ENCODE results near the gene ZSCAN25. TPM values are rescaled to one million over a fixed set of nuclear protein-coding genes. Genes with fewer than 3 reads are reported as not detected.
"Not testable (repeated sequence)": the region's sequence is repeated elsewhere in the genome, so short reads cannot be mapped to it uniquely, and the experiment has no call there.

ZSCAN25 gene
- total RNA-seq, 4 donors from 2014 or later: 15.3 to 46.1 (median 20.0) TPM

DNA sequence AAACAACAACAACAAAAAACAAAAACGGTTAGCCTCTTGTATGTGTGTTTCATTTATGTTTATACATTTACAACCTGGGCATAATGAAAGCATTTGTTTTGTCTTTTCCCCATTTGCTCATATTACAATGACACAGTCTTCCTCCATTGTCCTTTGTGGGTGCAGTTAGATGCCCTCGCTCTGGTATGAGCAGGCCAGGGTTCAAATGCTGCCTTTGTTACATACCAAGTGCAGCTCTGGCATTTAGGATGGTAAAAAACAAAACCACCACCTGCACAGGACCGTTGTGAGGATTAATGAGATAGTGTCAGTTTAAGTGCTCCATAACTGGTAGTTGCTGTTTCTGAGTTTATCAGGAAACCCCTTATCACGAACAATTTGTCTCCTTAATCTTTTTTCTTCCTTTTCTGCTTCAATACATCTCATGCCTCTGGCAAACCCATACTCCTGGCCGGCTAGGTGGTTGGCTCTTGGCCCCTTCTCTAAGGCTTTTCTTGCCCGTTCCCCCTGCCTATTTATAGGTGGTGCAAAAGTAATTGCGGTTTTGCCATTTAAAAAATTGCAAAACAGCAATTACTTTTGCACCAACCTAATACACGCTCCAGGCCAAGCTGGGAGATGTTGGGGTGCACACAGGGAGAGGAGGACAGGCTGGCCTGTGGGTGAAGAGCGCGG is 37.3 kb upstream of the ZSCAN25 start:
- no peak overlapping the region for H3K27ac ChIP-seq
- WGBS: 42% methylated on average over 10 of the region's 10 CpGs

DNA sequence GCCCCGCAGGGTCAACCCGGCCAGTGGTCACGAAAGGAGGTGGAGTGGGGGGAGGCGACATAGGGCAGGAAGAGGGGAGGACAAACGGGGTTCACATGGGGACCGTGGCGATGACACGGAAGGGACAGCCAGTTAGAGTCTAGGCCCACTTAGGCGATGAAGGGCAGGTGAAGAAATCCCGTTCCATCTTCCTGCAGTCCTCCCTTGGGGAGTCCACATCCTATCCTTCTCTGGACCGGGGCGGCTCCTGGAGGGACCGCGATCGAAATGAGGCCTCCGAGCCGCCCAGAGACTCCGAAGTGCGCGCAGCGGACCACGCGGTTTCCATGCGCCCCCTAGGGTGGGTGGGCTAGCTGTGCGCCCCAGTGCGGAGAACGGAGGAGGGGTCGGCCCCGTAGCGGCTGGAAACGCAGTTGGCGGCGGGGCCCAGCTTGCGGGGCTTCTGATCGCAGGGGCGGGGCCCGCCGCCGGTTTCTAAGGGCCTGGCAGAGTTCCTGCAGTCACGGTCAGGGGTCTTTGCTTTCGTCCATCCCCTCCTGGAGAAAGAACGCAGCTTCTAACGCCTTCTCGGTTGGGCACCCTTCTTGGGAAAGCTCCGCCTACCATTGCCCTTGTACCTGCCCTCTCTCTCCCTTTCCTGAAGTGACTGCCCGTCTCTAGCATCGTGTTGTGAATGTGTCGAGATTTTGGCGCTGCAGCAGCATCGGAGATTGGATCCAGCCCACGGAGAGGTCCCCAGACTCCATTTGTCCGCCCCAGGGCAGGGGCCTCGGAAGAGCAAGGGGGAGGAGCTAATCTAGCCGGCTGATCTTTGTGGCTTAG is 36.6 kb upstream of the ZSCAN25 start:
- WGBS: 4% methylated on average over 38 of the region's 54 CpGs
- Histone ChIP-seq H3K27me3 (no peaks in the 10 kb centered on the region), H3K9me3 (no peaks in the 10 kb centered on the region), H3K4me1 (peaks cover 16% of the 10 kb centered on the region), H3K27ac (no peak overlapping the region), H3K36me3 (no peaks in the 10 kb centered on the region), H3K4me3 (peak overlapping the region; percentile 61)
- DNase-seq (ENCODE audit: low spot score in 2 of 2): no peak
- TF ChIP-seq, protein P1, sequence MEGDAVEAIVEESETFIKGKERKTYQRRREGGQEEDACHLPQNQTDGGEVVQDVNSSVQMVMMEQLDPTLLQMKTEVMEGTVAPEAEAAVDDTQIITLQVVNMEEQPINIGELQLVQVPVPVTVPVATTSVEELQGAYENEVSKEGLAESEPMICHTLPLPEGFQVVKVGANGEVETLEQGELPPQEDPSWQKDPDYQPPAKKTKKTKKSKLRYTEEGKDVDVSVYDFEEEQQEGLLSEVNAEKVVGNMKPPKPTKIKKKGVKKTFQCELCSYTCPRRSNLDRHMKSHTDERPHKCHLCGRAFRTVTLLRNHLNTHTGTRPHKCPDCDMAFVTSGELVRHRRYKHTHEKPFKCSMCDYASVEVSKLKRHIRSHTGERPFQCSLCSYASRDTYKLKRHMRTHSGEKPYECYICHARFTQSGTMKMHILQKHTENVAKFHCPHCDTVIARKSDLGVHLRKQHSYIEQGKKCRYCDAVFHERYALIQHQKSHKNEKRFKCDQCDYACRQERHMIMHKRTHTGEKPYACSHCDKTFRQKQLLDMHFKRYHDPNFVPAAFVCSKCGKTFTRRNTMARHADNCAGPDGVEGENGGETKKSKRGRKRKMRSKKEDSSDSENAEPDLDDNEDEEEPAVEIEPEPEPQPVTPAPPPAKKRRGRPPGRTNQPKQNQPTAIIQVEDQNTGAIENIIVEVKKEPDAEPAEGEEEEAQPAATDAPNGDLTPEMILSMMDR (IDR thresholded peaks at IDR 0.05): peak in 1 of 2 donors; percentile 17
- TF ChIP-seq POLR2A (IDR thresholded peaks at IDR 0.05): no peak

More for the DNA sequence above, 37.3 kb upstream of the ZSCAN25 start:
- H3K27me3 ChIP-seq: no peaks in the 10 kb centered on the region
- H3K36me3 ChIP-seq: no peaks in the 10 kb centered on the region
- H3K9me3 ChIP-seq: no peaks in the 10 kb centered on the region
- DNase-seq (ENCODE audit: low spot score in 2 of 2): no peak
- H3K4me1 ChIP-seq: peaks cover 16% of the 10 kb centered on the region
- TF ChIP-seq, protein P1 (IDR thresholded peaks at IDR 0.05): no peak
- no peak for TF ChIP-seq POLR2AphosphoS5 (IDR thresholded peaks at IDR 0.05)
- TF ChIP-seq EP300 (IDR thresholded peaks at IDR 0.05): no peak
- no peak for TF ChIP-seq POLR2A (IDR thresholded peaks at IDR 0.05)
- H3K4me3 ChIP-seq: peak overlapping the region; percentile 61

- Histone ChIP-seq H3K4me3 (peak overlapping the region; percentile 61), H3K4me1 (peaks cover 16% of the 10 kb centered on the region)
- not testable (repeated sequence) for H3K27ac ChIP-seq; H3K9me3 ChIP-seq; H3K36me3 ChIP-seq; DNase-seq (ENCODE audit: low spot score in 2 of 2); H3K27me3 ChIP-seq
- WGBS: 58% methylated on average over 4 of the region's 4 CpGs
Observed at GRCh38 chr7:99580778-99581332, 35.9 kb upstream of the ZSCAN25 start.

- Histone ChIP-seq H3K9me3 (no peaks in the 10 kb centered on the region), H3K4me1 (no peaks in the 10 kb centered on the region), H3K4me3 (no peak overlapping the region), H3K27me3 (peaks cover 3% of the 10 kb centered on the region), H3K36me3 (no peaks in the 10 kb centered on the region), H3K27ac (no peak overlapping the region)
- no peak for DNase-seq (ENCODE audit: low spot score in 2 of 2)
- WGBS: 87% methylated on average over 3 of the region's 3 CpGs
- no peak for TF ChIP-seq POLR2A (IDR thresholded peaks at IDR 0.05)
- TF ChIP-seq POLR2AphosphoS5 (IDR thresholded peaks at IDR 0.05): no peak
- TF ChIP-seq, protein P1 (IDR thresholded peaks at IDR 0.05): no peak
- TF ChIP-seq EP300 (IDR thresholded peaks at IDR 0.05): no peak
Observed at GRCh38 chr7:99588868-99589267, 27.9 kb upstream of the ZSCAN25 start.

GRCh38 chr7:99594948-99595745 is 21.6 kb upstream of the ZSCAN25 start:
- WGBS: 78% methylated on average over 7 of the region's 7 CpGs
- no peak for DNase-seq (ENCODE audit: low spot score in 2 of 2)
- H3K36me3 ChIP-seq: no peaks in the 10 kb centered on the region

More at GRCh38 chr7:99594948-99595745, 21.6 kb upstream of the ZSCAN25 start:
- H3K27ac ChIP-seq: no peak overlapping the region
- no peaks in the 10 kb centered on the region for H3K9me3 ChIP-seq
- TF ChIP-seq, protein P1 (IDR thresholded peaks at IDR 0.05): no peak
- TF ChIP-seq POLR2AphosphoS5 (IDR thresholded peaks at IDR 0.05): no peak
- TF ChIP-seq POLR2A (IDR thresholded peaks at IDR 0.05): no peak
- TF ChIP-seq EP300 (IDR thresholded peaks at IDR 0.05): no peak
- no peak overlapping the region for H3K4me3 ChIP-seq
- no peaks in the 10 kb centered on the region for H3K4me1 ChIP-seq
- no peaks in the 10 kb centered on the region for H3K27me3 ChIP-seq
